ENCODE results near the gene VAV1. TPM values are rescaled to one million over a fixed set of nuclear protein-coding genes. Genes with fewer than 3 reads are reported as not detected.

The VAV1 gene
- total and polyA plus RNA-seq, 2 donors = 42.2 to 59.3 TPM

DNA sequence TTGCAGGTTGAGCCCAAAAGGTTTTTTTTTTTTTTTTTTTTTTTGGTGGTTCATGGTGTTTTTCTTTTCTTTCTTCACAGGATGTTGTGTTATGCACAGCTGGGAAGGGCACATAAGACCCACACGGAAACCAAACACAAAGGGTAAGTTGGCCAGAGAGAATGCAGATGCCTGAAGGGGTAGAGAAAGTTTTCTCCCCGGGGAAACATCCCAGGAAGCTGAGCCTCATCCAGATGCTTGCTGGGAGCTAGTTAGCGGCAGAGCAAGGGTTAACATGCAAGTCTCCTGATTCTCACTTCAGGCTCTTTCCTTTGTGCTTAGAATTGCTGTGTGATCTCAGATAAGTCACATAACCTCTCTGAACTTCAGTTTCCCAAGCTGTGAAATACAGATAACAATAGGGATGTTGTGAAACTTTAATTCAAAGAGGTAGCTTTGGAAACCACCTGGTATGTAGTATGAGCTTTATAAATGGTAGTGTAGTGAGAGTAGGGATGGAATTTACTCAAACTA is 117.9 kb downstream of the VAV1 start:
- WGBS = 24% methylated on average over 3 of the region's 3 CpGs
- Histone ChIP-seq H3K27ac (ENCODE audit: low read depth in 1 of 2, low read length in 1 of 2) (peak overlapping the region; percentile 86 to 96), H3K27me3 (ENCODE audit: control insufficient read depth in 2 of 2, insufficient read depth in 1 of 2, low read length in 1 of 2) (no peaks in the 10 kb centered on the region), H3K4me3 (ENCODE audit: low read length in 2 of 2) (peak overlapping the region in 1 of 2 donors; percentile 38), H3K9me3 (ENCODE audit: control insufficient read depth in 2 of 2, insufficient read depth in 1 of 2, low read length in 1 of 2) (peaks cover 1 to 22% of the 10 kb centered on the region in 2 donors), H3K4me1 (ENCODE audit: control insufficient read depth in 2 of 2, insufficient read depth in 2 of 2, low read length in 2 of 2) (peaks cover 36 to 72% of the 10 kb centered on the region in 2 donors), H3K36me3 (ENCODE audit: control insufficient read depth in 2 of 2, insufficient read depth in 2 of 2, low read length in 1 of 2) (no peaks in the 10 kb centered on the region)
- peak; percentile 50 to 90 (median 68) for DNase-seq (ENCODE audit: low read depth in 6 of 9, low spot score in 9 of 9)

GRCh38 chr19:6890938-6891337 is 118.4 kb downstream of the VAV1 start:
- H3K9me3 ChIP-seq (ENCODE audit: control insufficient read depth in 2 of 2, insufficient read depth in 1 of 2, low read length in 1 of 2) = peaks cover 1 to 22% of the 10 kb centered on the region in 2 donors
- DNase-seq (ENCODE audit: low read depth in 6 of 9, low spot score in 9 of 9) = peak in 3 of 9 donors; percentile 22 to 65 (median 32)
- no peaks in the 10 kb centered on the region for H3K36me3 ChIP-seq (ENCODE audit: control insufficient read depth in 2 of 2, insufficient read depth in 2 of 2, low read length in 1 of 2)
- H3K4me1 ChIP-seq (ENCODE audit: control insufficient read depth in 2 of 2, insufficient read depth in 2 of 2, low read length in 2 of 2) = peaks cover 36 to 76% of the 10 kb centered on the region in 2 donors
- peak overlapping the region; percentile 86 to 96 for H3K27ac ChIP-seq (ENCODE audit: low read depth in 1 of 2, low read length in 1 of 2)
- H3K27me3 ChIP-seq (ENCODE audit: control insufficient read depth in 2 of 2, insufficient read depth in 1 of 2, low read length in 1 of 2) = no peaks in the 10 kb centered on the region
- WGBS = 76% methylated on average over 8 of the region's 8 CpGs
- H3K4me3 ChIP-seq (ENCODE audit: low read length in 2 of 2) = peak overlapping the region in 1 of 2 donors; percentile 38

GRCh38 chr19:6891761-6892385 is 119.4 kb downstream of the VAV1 start:
- peak overlapping the region; percentile 86 to 96 for H3K27ac ChIP-seq (ENCODE audit: low read depth in 1 of 2, low read length in 1 of 2)
- DNase-seq (ENCODE audit: low read depth in 6 of 9, low spot score in 9 of 9) = peak in 8 of 9 donors; percentile 11 to 84 (median 58)
- peak overlapping the region in 1 of 2 donors; percentile 5 for H3K4me3 ChIP-seq (ENCODE audit: low read length in 2 of 2)
- peaks cover 39 to 74% of the 10 kb centered on the region in 2 donors for H3K4me1 ChIP-seq (ENCODE audit: control insufficient read depth in 2 of 2, insufficient read depth in 2 of 2, low read length in 2 of 2)
- H3K9me3 ChIP-seq (ENCODE audit: control insufficient read depth in 2 of 2, insufficient read depth in 1 of 2, low read length in 1 of 2) = peaks cover 1 to 22% of the 10 kb centered on the region in 2 donors
- WGBS = 12% methylated on average over 8 of the region's 8 CpGs
- no peaks in the 10 kb centered on the region for H3K27me3 ChIP-seq (ENCODE audit: control insufficient read depth in 2 of 2, insufficient read depth in 1 of 2, low read length in 1 of 2)
- H3K36me3 ChIP-seq (ENCODE audit: control insufficient read depth in 2 of 2, insufficient read depth in 2 of 2, low read length in 1 of 2) = no peaks in the 10 kb centered on the region

DNA sequence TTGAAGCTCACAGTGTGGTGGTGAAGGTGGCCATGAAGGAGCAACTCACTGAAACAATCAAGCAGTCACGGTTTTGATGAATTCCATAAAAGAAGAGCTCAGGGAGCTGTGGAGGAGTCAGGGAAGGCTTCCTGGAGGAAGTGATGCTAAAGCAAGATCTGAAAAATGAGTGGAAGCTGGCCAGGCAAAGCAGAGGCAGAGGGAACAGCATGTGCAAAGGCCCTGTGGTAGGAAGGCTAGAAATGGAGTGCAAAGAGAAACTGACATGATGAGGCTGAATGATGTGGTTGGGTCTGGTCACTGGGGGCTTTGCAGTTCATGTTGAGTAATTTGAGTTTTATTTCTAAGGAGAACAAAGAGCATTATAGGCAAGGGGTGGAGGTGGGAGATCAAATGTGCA is 121.8 kb downstream of the VAV1 start:
- Histone ChIP-seq H3K27ac (ENCODE audit: low read depth in 1 of 2, low read length in 1 of 2) (no peak overlapping the region), H3K9me3 (ENCODE audit: control insufficient read depth in 2 of 2, insufficient read depth in 1 of 2, low read length in 1 of 2) (peaks cover 1 to 22% of the 10 kb centered on the region in 2 donors), H3K27me3 (ENCODE audit: control insufficient read depth in 2 of 2, insufficient read depth in 1 of 2, low read length in 1 of 2) (no peaks in the 10 kb centered on the region), H3K4me1 (ENCODE audit: control insufficient read depth in 2 of 2, insufficient read depth in 2 of 2, low read length in 2 of 2) (peaks cover 37 to 58% of the 10 kb centered on the region in 2 donors), H3K4me3 (ENCODE audit: low read length in 2 of 2) (no peak overlapping the region), H3K36me3 (ENCODE audit: control insufficient read depth in 2 of 2, insufficient read depth in 2 of 2, low read length in 1 of 2) (no peaks in the 10 kb centered on the region)
- no peak for DNase-seq (ENCODE audit: low read depth in 6 of 9, low spot score in 9 of 9)
- 90% methylated on average over 1 of the region's 1 CpG for WGBS

DNA sequence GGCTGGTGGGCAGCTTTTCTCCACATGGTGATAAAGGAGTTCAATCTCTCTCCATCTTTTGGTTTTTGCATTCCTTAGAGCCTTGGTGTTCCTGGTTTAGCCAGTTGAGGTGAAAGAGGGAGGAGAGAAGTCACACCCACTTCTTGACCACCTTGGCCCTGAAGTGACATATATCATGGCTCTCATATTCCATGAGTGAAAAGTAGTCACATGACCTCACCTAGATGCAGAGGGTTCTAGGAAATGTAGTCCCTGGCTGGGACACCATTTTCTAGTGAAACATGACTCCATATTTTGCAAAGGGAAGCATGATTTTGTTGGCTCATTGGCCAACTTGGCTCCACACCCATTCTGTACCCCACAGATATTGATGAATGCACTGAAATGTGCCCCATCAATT is 130.9 kb downstream of the VAV1 start:
- Histone ChIP-seq H3K36me3 (ENCODE audit: control insufficient read depth in 2 of 2, insufficient read depth in 2 of 2, low read length in 1 of 2) (no peaks in the 10 kb centered on the region), H3K27me3 (ENCODE audit: control insufficient read depth in 2 of 2, insufficient read depth in 1 of 2, low read length in 1 of 2) (no peaks in the 10 kb centered on the region), H3K4me3 (ENCODE audit: low read length in 2 of 2) (no peak overlapping the region), H3K27ac (ENCODE audit: low read depth in 1 of 2, low read length in 1 of 2) (no peak overlapping the region), H3K9me3 (ENCODE audit: control insufficient read depth in 2 of 2, insufficient read depth in 1 of 2, low read length in 1 of 2) (peaks cover 2 to 5% of the 10 kb centered on the region in 2 donors), H3K4me1 (ENCODE audit: control insufficient read depth in 2 of 2, insufficient read depth in 2 of 2, low read length in 2 of 2) (no peaks in the 10 kb centered on the region)
- DNase-seq (ENCODE audit: low read depth in 6 of 9, low spot score in 9 of 9) = no peak

GRCh38 chr19:6906559-6907060 is 134.1 kb downstream of the VAV1 start:
- peaks cover 2 to 5% of the 10 kb centered on the region in 2 donors for H3K9me3 ChIP-seq (ENCODE audit: control insufficient read depth in 2 of 2, insufficient read depth in 1 of 2, low read length in 1 of 2)
- H3K36me3 ChIP-seq (ENCODE audit: control insufficient read depth in 2 of 2, insufficient read depth in 2 of 2, low read length in 1 of 2) = no peaks in the 10 kb centered on the region
- no peaks in the 10 kb centered on the region for H3K27me3 ChIP-seq (ENCODE audit: control insufficient read depth in 2 of 2, insufficient read depth in 1 of 2, low read length in 1 of 2)
- H3K4me1 ChIP-seq (ENCODE audit: control insufficient read depth in 2 of 2, insufficient read depth in 2 of 2, low read length in 2 of 2) = no peaks in the 10 kb centered on the region
- DNase-seq (ENCODE audit: low read depth in 6 of 9, low spot score in 9 of 9) = no peak
- no peak overlapping the region for H3K4me3 ChIP-seq (ENCODE audit: low read length in 2 of 2)
- WGBS = 23% methylated on average over 3 of the region's 3 CpGs
- no peak overlapping the region for H3K27ac ChIP-seq (ENCODE audit: low read depth in 1 of 2, low read length in 1 of 2)

Other genes starting within 250 kb of the VAV1 start
- 0.52 TPM for gene TNFSF9, start 241.7 kb upstream of the VAV1 start, total RNA-seq
- 2.9 TPM for gene TNFSF9, start 241.7 kb upstream of the VAV1 start, polyA plus RNA-seq
- gene CD70, start 181.6 kb upstream of the VAV1 start, total RNA-seq = 4.0 TPM
- gene CD70, start 181.6 kb upstream of the VAV1 start, polyA plus RNA-seq = 11.1 TPM
- 2.1 TPM for gene TNFSF14, start 102.5 kb upstream of the VAV1 start, total RNA-seq
- gene TNFSF14, start 102.5 kb upstream of the VAV1 start, polyA plus RNA-seq = 8.9 TPM
- gene C3, start 52.1 kb upstream of the VAV1 start, total RNA-seq = 46.1 TPM
- 311 TPM for gene C3, start 52.1 kb upstream of the VAV1 start, polyA plus RNA-seq
- gene GPR108, start 35.1 kb upstream of the VAV1 start, total RNA-seq = 34.9 TPM
- gene GPR108, start 35.1 kb upstream of the VAV1 start, polyA plus RNA-seq = 106 TPM
- gene TRIP10, start 33.0 kb upstream of the VAV1 start, total RNA-seq = 11.2 TPM
- gene TRIP10, start 33.0 kb upstream of the VAV1 start, polyA plus RNA-seq = 52.2 TPM
- gene SH2D3A, start 5.3 kb upstream of the VAV1 start, total RNA-seq = 6.0 TPM
- 18.8 TPM for gene SH2D3A, start 5.3 kb upstream of the VAV1 start, polyA plus RNA-seq
- gene ADGRE1, start 114.9 kb downstream of the VAV1 start, total RNA-seq = 3.9 TPM
- gene ADGRE1, start 114.9 kb downstream of the VAV1 start, polyA plus RNA-seq = 1.8 TPM
- gene MBD3L2B, start 248.7 kb downstream of the VAV1 start, total RNA-seq = 0.19 TPM
- 0.71 TPM for gene MBD3L2B, start 248.7 kb downstream of the VAV1 start, polyA plus RNA-seq

Data from thymus (tissue), 11 donors.